Vagina (tissue), 2 donors: ENCODE results near the gene TFAP2A.

Experiments
- POLR2A ChIP-seq, 2 donors: fragments of 450-650 bp; IDR thresholded peaks; one replicate each; pipeline ENCODE4 v1.6.1; 2017; ENCODE audit warnings: antibody characterized with exemption in 2 of 2, mild to moderate bottlenecking in 2 of 2, moderate library complexity in 2 of 2
- TF ChIP-seq, protein P1 (sequence below), 3 experiments: fragments of 450-650 bp in 2 of 3; fragments of 200-600 bp in 1 of 3; sonication (generic) in 1 of 3; IDR thresholded peaks; one replicate each; pipeline ENCODE4 v1.5.1; 2017 to 2019; ENCODE audit warnings: antibody characterized with exemption in 3 of 3, mild to moderate bottlenecking in 2 of 3, moderate library complexity in 2 of 3

DNA sequence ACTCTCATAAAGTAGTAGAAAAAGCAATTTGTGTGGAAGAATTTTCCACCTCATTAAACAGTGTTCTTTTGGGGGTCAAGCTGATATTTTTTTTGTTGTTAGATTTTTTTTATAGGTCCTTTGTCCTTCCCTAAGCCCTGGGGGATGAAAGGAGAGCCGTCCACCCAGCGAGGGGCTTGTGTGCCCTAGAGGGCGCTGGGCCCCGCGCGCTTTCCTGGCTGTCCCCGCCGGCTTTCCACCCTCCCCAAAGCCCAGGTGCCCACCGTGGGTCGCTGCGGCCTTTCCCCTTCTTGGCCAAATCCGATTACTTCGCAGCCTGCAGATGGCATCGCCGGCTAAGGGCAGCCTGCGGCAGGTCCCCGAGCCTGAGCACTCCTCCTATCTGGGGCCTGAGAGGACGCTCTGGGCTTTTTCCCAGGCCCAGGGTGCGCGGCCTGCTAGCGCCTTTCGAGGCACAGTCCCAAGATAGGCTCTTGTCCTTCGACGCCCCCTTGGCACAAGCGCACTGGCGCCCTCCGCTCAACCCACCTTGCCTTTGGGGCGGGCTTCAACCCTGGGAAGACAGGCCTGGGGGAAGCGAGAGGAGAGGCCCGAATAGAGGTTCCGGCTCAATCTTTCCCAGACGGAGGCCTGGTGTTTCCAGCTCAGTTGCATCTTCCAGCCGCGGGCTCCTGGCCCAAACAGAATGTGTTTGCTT, 33.6 kb downstream of the TFAP2A start:
- TF ChIP-seq POLR2A (IDR thresholded peaks at IDR 0.05), result no peak
- TF ChIP-seq, protein P1, sequence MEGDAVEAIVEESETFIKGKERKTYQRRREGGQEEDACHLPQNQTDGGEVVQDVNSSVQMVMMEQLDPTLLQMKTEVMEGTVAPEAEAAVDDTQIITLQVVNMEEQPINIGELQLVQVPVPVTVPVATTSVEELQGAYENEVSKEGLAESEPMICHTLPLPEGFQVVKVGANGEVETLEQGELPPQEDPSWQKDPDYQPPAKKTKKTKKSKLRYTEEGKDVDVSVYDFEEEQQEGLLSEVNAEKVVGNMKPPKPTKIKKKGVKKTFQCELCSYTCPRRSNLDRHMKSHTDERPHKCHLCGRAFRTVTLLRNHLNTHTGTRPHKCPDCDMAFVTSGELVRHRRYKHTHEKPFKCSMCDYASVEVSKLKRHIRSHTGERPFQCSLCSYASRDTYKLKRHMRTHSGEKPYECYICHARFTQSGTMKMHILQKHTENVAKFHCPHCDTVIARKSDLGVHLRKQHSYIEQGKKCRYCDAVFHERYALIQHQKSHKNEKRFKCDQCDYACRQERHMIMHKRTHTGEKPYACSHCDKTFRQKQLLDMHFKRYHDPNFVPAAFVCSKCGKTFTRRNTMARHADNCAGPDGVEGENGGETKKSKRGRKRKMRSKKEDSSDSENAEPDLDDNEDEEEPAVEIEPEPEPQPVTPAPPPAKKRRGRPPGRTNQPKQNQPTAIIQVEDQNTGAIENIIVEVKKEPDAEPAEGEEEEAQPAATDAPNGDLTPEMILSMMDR (IDR thresholded peaks at IDR 0.05), result no peak
